ENCODE measurements around the gene PRKCE. TPM values are rescaled to one million over a fixed set of nuclear protein-coding genes. Genes with fewer than 3 reads are reported as not detected.
A peak's percentile ranks its signal among the peaks of the same experiment; 100 is the strongest.

The PRKCE gene
- polyA plus RNA-seq, 3 donors = 1.3 to 7.7 (median 2.3) TPM

- peak overlapping the region in 1 of 7 donors; percentile 52 for H3K27ac Mint-ChIP-seq
- no peaks in the 10 kb centered on the region for H3K36me3 ChIP-seq (replicated peaks in 1 of 2; ENCODE audit: control insufficient read depth in 1 of 2, insufficient read depth in 2 of 2, low read length in 2 of 2)
- intact Hi-C loops (cut with micrococcal nuclease) = no loop called here
- peaks cover 15% of the 10 kb centered on the region for H3K4me1 Mint-ChIP-seq
- no peaks in the 10 kb centered on the region for H3K9me3 ChIP-seq (replicated peaks in 1 of 2; ENCODE audit: control insufficient read depth in 1 of 2, insufficient read depth in 1 of 2, low read length in 2 of 2)
- no peak for TF ChIP-seq CTCF (IDR thresholded peaks at IDR 0.05)
- no peaks in the 10 kb centered on the region for H3K27me3 Mint-ChIP-seq (ENCODE audit: low read depth in 3 of 3)
- no peak overlapping the region for H3K27ac ChIP-seq (ENCODE audit: low read depth in 1 of 2, low read length in 2 of 2)
- H3K36me3 Mint-ChIP-seq = peaks cover 0 to 3% of the 10 kb centered on the region in 2 donors
- no peak overlapping the region for H3K9ac ChIP-seq (ENCODE audit: insufficient read depth, low read length, poor library complexity, severe bottlenecking)
- 92% methylated on average over 9 of the region's 9 CpGs for WGBS (ENCODE audit: insufficient coverage)
- H3K4me3 ChIP-seq (replicated peaks in 1 of 3; ENCODE audit: low read depth in 2 of 3, low read length in 3 of 3) = no peak overlapping the region
- H3K9me3 Mint-ChIP-seq = no peaks in the 10 kb centered on the region
- no peaks in the 10 kb centered on the region for H3K27me3 ChIP-seq (ENCODE audit: control insufficient read depth in 2 of 2, insufficient read depth in 2 of 2, low read length in 2 of 2)
- H3K4me1 ChIP-seq (ENCODE audit: control insufficient read depth in 1 of 2, insufficient read depth in 2 of 2, low read length in 2 of 2) = no peaks in the 10 kb centered on the region
- no peak for DNase-seq
- no peak overlapping the region for H2AFZ ChIP-seq (ENCODE audit: insufficient read depth, low read depth, low read length, poor library complexity, severe bottlenecking)
- peaks cover 12% of the 10 kb centered on the region for H4K20me1 ChIP-seq (ENCODE audit: insufficient read depth, low read length)
- no peaks in the 10 kb centered on the region for H3K79me2 ChIP-seq (ENCODE audit: insufficient read depth, low read length)
- H3K4me2 ChIP-seq (replicated peaks; ENCODE audit: extremely low read depth, low read length, poor library complexity, severe bottlenecking) = no peak overlapping the region
- no peak overlapping the region for H3K4me3 Mint-ChIP-seq
Observed at GRCh38 chr2:45821558-45822271, 170.2 kb downstream of the PRKCE start.

GRCh38 chr2:45822272-45822630, 170.8 kb downstream of the PRKCE start:
- Mint-ChIP-seq H3K4me3 (no peak overlapping the region), H3K36me3 (peaks cover 0 to 3% of the 10 kb centered on the region in 2 donors), H3K27me3 (ENCODE audit: low read depth in 3 of 3) (peaks cover 0 to 1% (median 0%) of the 10 kb centered on the region in 3 donors), H3K27ac (no peak overlapping the region), H3K9me3 (no peaks in the 10 kb centered on the region), H3K4me1 (peaks cover 18% of the 10 kb centered on the region)
- Histone ChIP-seq H3K27me3 (ENCODE audit: control insufficient read depth in 2 of 2, insufficient read depth in 2 of 2, low read length in 2 of 2) (no peaks in the 10 kb centered on the region), H3K9me3 (replicated peaks in 1 of 2; ENCODE audit: control insufficient read depth in 1 of 2, insufficient read depth in 1 of 2, low read length in 2 of 2) (no peaks in the 10 kb centered on the region), H4K20me1 (ENCODE audit: insufficient read depth, low read length) (peaks cover 15% of the 10 kb centered on the region), H3K4me1 (ENCODE audit: control insufficient read depth in 1 of 2, insufficient read depth in 2 of 2, low read length in 2 of 2) (no peaks in the 10 kb centered on the region), H3K79me2 (ENCODE audit: insufficient read depth, low read length) (no peaks in the 10 kb centered on the region), H3K27ac (ENCODE audit: low read depth in 1 of 2, low read length in 2 of 2) (no peak overlapping the region), H3K36me3 (replicated peaks in 1 of 2; ENCODE audit: control insufficient read depth in 1 of 2, insufficient read depth in 2 of 2, low read length in 2 of 2) (no peaks in the 10 kb centered on the region), H3K9ac (ENCODE audit: insufficient read depth, low read length, poor library complexity, severe bottlenecking) (no peak overlapping the region), H3K4me2 (replicated peaks; ENCODE audit: extremely low read depth, low read length, poor library complexity, severe bottlenecking) (no peak overlapping the region), H3K4me3 (replicated peaks in 1 of 3; ENCODE audit: low read depth in 2 of 3, low read length in 3 of 3) (no peak overlapping the region), H2AFZ (ENCODE audit: insufficient read depth, low read depth, low read length, poor library complexity, severe bottlenecking) (no peak overlapping the region)
- DNase-seq = no peak
- TF ChIP-seq CTCF (IDR thresholded peaks at IDR 0.05) = no peak
- 81% methylated on average over 3 of the region's 5 CpGs for WGBS (ENCODE audit: insufficient coverage)
- intact Hi-C loops (cut with micrococcal nuclease) = no loop called here
